ENCODE results near the gene ELMO2. TPM values are rescaled to one million over a fixed set of nuclear protein-coding genes. Genes with fewer than 3 reads are reported as not detected.

The ELMO2 gene
- total and polyA plus RNA-seq, 9 of the 15 experiments (the other 6 are each of a cell fraction or from before 2014, with no cell fraction given), result 7.5 to 21.5 (median 15.9) TPM

DNA sequence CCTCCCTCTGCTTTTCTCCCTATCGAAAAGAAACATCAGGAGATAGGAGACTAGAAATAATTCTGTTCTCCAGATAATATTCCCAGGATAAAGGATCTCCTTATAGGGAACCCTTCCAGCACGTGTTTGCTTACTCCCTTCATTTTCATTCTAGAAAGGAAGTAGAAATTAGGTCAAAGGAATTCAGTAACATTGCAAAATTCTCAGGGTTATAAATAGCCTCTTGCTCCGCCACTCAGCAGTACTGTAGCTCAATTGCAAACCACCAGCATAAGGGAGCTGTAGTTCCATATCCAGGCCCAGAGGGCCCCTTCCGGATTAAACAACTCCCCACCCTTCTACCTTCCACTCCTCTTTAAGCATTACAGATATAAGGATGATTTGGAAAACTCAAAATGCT lies 6.2 kb downstream of the ELMO2 start:
- Histone ChIP-seq H3K27ac (ENCODE audit: extremely low read depth, low read depth, low read length) (no peak overlapping the region), H3K4me3 (no peak overlapping the region), H3K79me2 (ENCODE audit: control insufficient read depth, insufficient read depth, low read length) (peaks cover 11% of the 10 kb centered on the region), H3K36me3 (ENCODE audit: control insufficient read depth, insufficient read depth, low read length) (peaks cover 15% of the 10 kb centered on the region; the same call in 2 of the 3 replicates), H4K20me1 (replicated peaks; ENCODE audit: control insufficient read depth, insufficient read depth, low read length) (peaks cover 14% of the 10 kb centered on the region; the same call in 1 of the 2 replicates), H3K9ac (ENCODE audit: insufficient read depth in 1 of 2, low read depth in 2 of 2, low read length in 2 of 2) (no peak overlapping the region), H3K27me3 (ENCODE audit: control insufficient read depth in 2 of 2, insufficient read depth in 2 of 2, low read length in 2 of 2) (no peaks in the 10 kb centered on the region), H3K4me1 (replicated peaks in 1 of 2; ENCODE audit: control insufficient read depth in 2 of 2, insufficient read depth in 2 of 2, low read length in 2 of 2) (peaks cover 9 to 26% of the 10 kb centered on the region in 2 experiments), H3K9me3 (replicated peaks; ENCODE audit: control insufficient read depth, insufficient read depth, low read depth, low read length) (no peaks in the 10 kb centered on the region), H2AFZ (ENCODE audit: low read depth, low read length) (no peak overlapping the region), H3K4me2 (ENCODE audit: insufficient read depth, low read length) (no peak overlapping the region), H3K9me1 (ENCODE audit: control insufficient read depth, insufficient read depth, low read length) (no peaks in the 10 kb centered on the region)
- no peak for FAIRE-seq
- ChIA-PET CTCF (ENCODE audit: low intra/inter-chr PET ratio) (no interaction called here), POLR2A (interaction anchor here (1.0 to 2.3 kb wide), 3 partner anchors 27 to 42 kb away, joined by 3 to 7 read pairs (median 4); no protein-coding TSS in a partner anchor)
- peak; percentile 38; the same call in 1 of the 2 replicates for TF ChIP-seq MEF2A (IDR thresholded peaks at IDR 0.05; ENCODE audit: control insufficient read depth, low read depth, low read length)
- TF ChIP-seq MCM2 (IDR thresholded peaks at IDR 0.05; ENCODE audit: low read depth), result no peak
- in situ Hi-C loops (cut with MboI), result loop anchor here (5.0 kb wide), 1 partner anchor 33 kb away; no protein-coding TSS in a partner anchor
- peak; percentile 63 for ATAC-seq
- WGBS (ENCODE audit: insufficient coverage, low coverage, missing lambda C conversion rate), result 37% methylated on average over 4 of the region's 4 CpGs
- no peak for DNase-seq (ENCODE audit: extremely low read depth in 1 of 4, low spot score in 3 of 4)
- intact Hi-C loops (cut with micrococcal nuclease), result no loop called here
- no TSS peak for BruUV-seq (replicated peaks)

DNA sequence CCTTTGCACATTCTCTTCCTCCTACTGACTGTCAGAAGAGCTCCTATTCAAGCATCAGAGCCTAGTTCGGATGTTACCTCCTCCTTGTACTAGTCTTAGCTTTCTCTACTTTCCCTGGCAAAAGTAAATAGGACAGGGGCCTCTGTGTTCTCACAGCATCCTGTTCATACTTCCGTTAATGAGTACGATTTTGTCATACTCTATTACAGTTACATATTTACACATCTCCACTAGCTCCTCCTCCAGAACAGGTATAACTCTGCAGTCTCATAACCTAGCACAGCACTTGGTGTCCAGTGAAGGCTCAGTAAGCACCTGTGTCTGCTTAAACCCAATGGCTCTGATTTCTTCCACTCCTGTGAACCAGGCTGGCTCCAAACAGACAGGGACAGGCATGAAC lies 7.0 kb downstream of the ELMO2 start:
- H3K27me3 ChIP-seq (ENCODE audit: control insufficient read depth in 2 of 2, insufficient read depth in 2 of 2, low read length in 2 of 2), result no peaks in the 10 kb centered on the region
- ChIA-PET POLR2A (interaction anchor here (2.3 kb wide), 1 partner anchor 35 kb away, joined by 7 read pairs; no protein-coding TSS in a partner anchor), CTCF (ENCODE audit: low intra/inter-chr PET ratio) (no interaction called here)
- H3K27ac ChIP-seq (ENCODE audit: extremely low read depth, low read depth, low read length), result no peak overlapping the region
- no peak overlapping the region for H2AFZ ChIP-seq (ENCODE audit: low read depth, low read length)
- DNase-seq (ENCODE audit: extremely low read depth in 1 of 4, low spot score in 3 of 4) (no peak), ATAC-seq (no peak), FAIRE-seq (no peak)
- no peak overlapping the region for H3K9ac ChIP-seq (ENCODE audit: insufficient read depth in 1 of 2, low read depth in 2 of 2, low read length in 2 of 2)
- WGBS (ENCODE audit: insufficient coverage, low coverage, missing lambda C conversion rate), result 68% methylated on average over 3 of the region's 3 CpGs
- no peak overlapping the region for H3K4me2 ChIP-seq (ENCODE audit: insufficient read depth, low read length)
- no peaks in the 10 kb centered on the region for H3K9me1 ChIP-seq (ENCODE audit: control insufficient read depth, insufficient read depth, low read length)
- H4K20me1 ChIP-seq (replicated peaks; ENCODE audit: control insufficient read depth, insufficient read depth, low read length), result peaks cover 14% of the 10 kb centered on the region; the same call in 1 of the 2 replicates
- H3K79me2 ChIP-seq (ENCODE audit: control insufficient read depth, insufficient read depth, low read length), result peaks cover 5% of the 10 kb centered on the region; the same call in 1 of the 3 replicates
- H3K4me1 ChIP-seq (replicated peaks in 1 of 2; ENCODE audit: control insufficient read depth in 2 of 2, insufficient read depth in 2 of 2, low read length in 2 of 2), result peaks cover 8 to 24% of the 10 kb centered on the region in 2 experiments
- intact Hi-C loops (cut with micrococcal nuclease) (no loop called here), in situ Hi-C loops (cut with MboI) (no loop called here)
- no peaks in the 10 kb centered on the region for H3K9me3 ChIP-seq (replicated peaks; ENCODE audit: control insufficient read depth, insufficient read depth, low read depth, low read length)
- no TSS peak for BruUV-seq (replicated peaks)
- TF ChIP-seq ZNF24 (IDR thresholded peaks at IDR 0.05) (no peak), ZFP91 (CRISPR knock-in tag; IDR thresholded peaks at IDR 0.05) (no peak), MAFG (tag; conservative IDR thresholded peaks at IDR 0.05) (no peak), VEZF1 (CRISPR knock-in tag; IDR thresholded peaks at IDR 0.05) (no peak), BACH1 (tag; IDR thresholded peaks at IDR 0.05) (no peak)
- TF ChIP-seq, protein P1, sequence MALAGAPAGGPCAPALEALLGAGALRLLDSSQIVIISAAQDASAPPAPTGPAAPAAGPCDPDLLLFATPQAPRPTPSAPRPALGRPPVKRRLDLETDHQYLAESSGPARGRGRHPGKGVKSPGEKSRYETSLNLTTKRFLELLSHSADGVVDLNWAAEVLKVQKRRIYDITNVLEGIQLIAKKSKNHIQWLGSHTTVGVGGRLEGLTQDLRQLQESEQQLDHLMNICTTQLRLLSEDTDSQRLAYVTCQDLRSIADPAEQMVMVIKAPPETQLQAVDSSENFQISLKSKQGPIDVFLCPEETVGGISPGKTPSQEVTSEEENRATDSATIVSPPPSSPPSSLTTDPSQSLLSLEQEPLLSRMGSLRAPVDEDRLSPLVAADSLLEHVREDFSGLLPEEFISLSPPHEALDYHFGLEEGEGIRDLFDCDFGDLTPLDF (CRISPR knock-in tag; IDR thresholded peaks at IDR 0.05), result no peak
- H3K4me3 ChIP-seq, result no peak overlapping the region
- H3K36me3 ChIP-seq (ENCODE audit: control insufficient read depth, insufficient read depth, low read length), result peaks cover 16% of the 10 kb centered on the region; the same call in 2 of the 3 replicates
